Endothelial cell of umbilical vein (primary cell): Measurements from ENCODE around the gene MCCC2. TPM values are rescaled to one million over a fixed set of nuclear protein-coding genes. Genes with fewer than 3 reads are reported as not detected.

Experiments
- BruUV-seq: library from RNA; stranded (reverse); fragments of 400-500 nt; replicated peaks from 2 replicates; lab custom pipeline; 2021; lab: Mats Ljungman, UMichigan
- CTCF ChIA-PET: fragments of 300-600, 350-600 bp; sonication (Branson Sonifier 250); formaldehyde crosslinking; loops from one replicate; lab custom pipeline; 2021; ENCODE audit warnings: antibody characterized with exemption, inconsistent platforms; lab: Charles Lee
- POLR2A ChIA-PET: fragments of 300-600, 350-600 bp; sonication (Branson Sonifier 250); formaldehyde crosslinking; loops from one replicate; lab custom pipeline; 2021; ENCODE audit warnings: antibody characterized with exemption, inconsistent platforms; lab: Charles Lee
- DNase-seq: peaks from one replicate; pipeline ENCODE4 v3.0.0-alpha.2; 2011; ENCODE audit warnings: low read depth, low spot score
- FAIRE-seq: peaks from 2 replicates; lab custom pipeline; 2011; peaks lifted over from hg19 to GRCh38; lab: Jason Lieb, UNC
- H2AFZ ChIP-seq: 2 replicates; pipeline ENCODE4 v1.6.0; 2012; ENCODE audit warnings: low read depth, low read length, control low read depth, inconsistent platforms
- H3K27ac ChIP-seq: 2 replicates; pipeline ENCODE4 v1.5.1; 2011; ENCODE audit warnings: low read depth, mild to moderate bottlenecking, control low read depth, low read length, moderate library complexity; ENCODE audit not compliant: insufficient read depth
- H3K27me3 ChIP-seq, 2 experiments: 2 replicates each; pipeline versions ENCODE4 v1.6.0 to v1.6.1; 2011; ENCODE audit warnings: low read length in 2 of 2, mixed read lengths in 1 of 2; ENCODE audit not compliant: control insufficient read depth in 2 of 2, insufficient read depth in 2 of 2
- H3K36me3 ChIP-seq, 2 experiments: 2 replicates in 1 of 2; 3 replicates in 1 of 2; pipeline ENCODE4 v1.5.1; 2011; ENCODE audit warnings: low read length in 2 of 2, mild to moderate bottlenecking in 1 of 2, moderate library complexity in 1 of 2; ENCODE audit not compliant: control insufficient read depth in 2 of 2, insufficient read depth in 2 of 2; ENCODE audit errors: extremely low read depth in 1 of 2
- H3K4me1 ChIP-seq: 3 replicates; pipeline ENCODE4 v1.5.1; 2011; ENCODE audit warnings: mild to moderate bottlenecking, low read length; ENCODE audit not compliant: control insufficient read depth, insufficient read depth; ENCODE audit errors: extremely low read depth
- H3K4me2 ChIP-seq: 2 replicates; pipeline ENCODE4 v1.6.1; 2011; ENCODE audit warnings: low read length, control low read depth, mixed read lengths; ENCODE audit not compliant: insufficient read depth
- H3K4me3 ChIP-seq, 3 experiments: fragments of 200-600 bp in 1 of 3; sonication (generic), shearing (Covaris generic) in 1 of 3; replicated peaks in 1 of 3; 2 replicates each; pipeline ENCODE4 v1.5.1; 2011 to 2016; ENCODE audit warnings: control low read depth in 3 of 3, low read length in 3 of 3, mild to moderate bottlenecking in 2 of 3, inconsistent platforms in 1 of 3, low read depth in 1 of 3, moderate library complexity in 1 of 3; ENCODE audit not compliant: insufficient read depth in 1 of 3
- H3K79me2 ChIP-seq: 2 replicates; pipeline ENCODE4 v1.6.0; 2012; ENCODE audit warnings: low read length, inconsistent platforms; ENCODE audit not compliant: control insufficient read depth, insufficient read depth
- H3K9ac ChIP-seq: replicated peaks from 2 replicates; pipeline ENCODE3; 2011; ENCODE audit warnings: low read length, control low read depth; ENCODE audit not compliant: insufficient read depth; ENCODE audit errors: extremely low read depth
- H3K9me1 ChIP-seq: replicated peaks from 3 replicates; pipeline ENCODE4 v1.6.0; 2011; ENCODE audit warnings: mild to moderate bottlenecking, low read length; ENCODE audit not compliant: control insufficient read depth, insufficient read depth; ENCODE audit errors: extremely low read depth
- H3K9me3 ChIP-seq: replicated peaks from 2 replicates; pipeline ENCODE4 v1.5.1; 2012; ENCODE audit warnings: low read length, inconsistent platforms; ENCODE audit not compliant: control insufficient read depth, insufficient read depth
- H4K20me1 ChIP-seq: replicated peaks from 2 replicates; pipeline ENCODE3; 2011; ENCODE audit warnings: mild to moderate bottlenecking, low read length; ENCODE audit not compliant: control insufficient read depth, insufficient read depth; ENCODE audit errors: extremely low read depth
- CTCF ChIP-seq, 2 donors: IDR thresholded peaks; 1 replicate in 1 of 2; 2 replicates in 1 of 2; pipeline ENCODE4 v1.5.1; 2011; ENCODE audit warnings: low read length in 2 of 2, mild to moderate bottlenecking in 2 of 2, moderate library complexity in 2 of 2, control low read depth in 1 of 2, inconsistent platforms in 1 of 2, low read depth in 1 of 2; ENCODE audit not compliant: insufficient read depth in 1 of 2; ENCODE audit errors: extremely low read depth in 1 of 2
- EZH2 ChIP-seq: IDR thresholded peaks from 2 replicates; pipeline ENCODE4 v1.6.1; 2012; ENCODE audit warnings: borderline replicate concordance, low read depth, mild to moderate bottlenecking, moderate library complexity, low read length, inconsistent platforms; ENCODE audit not compliant: severe bottlenecking
- FOS ChIP-seq: IDR thresholded peaks from 2 replicates; pipeline ENCODE4 v1.6.1; 2011; ENCODE audit warnings: mild to moderate bottlenecking, low read length, moderate library complexity, borderline replicate concordance; ENCODE audit not compliant: insufficient read depth
- GATA2 ChIP-seq: IDR thresholded peaks from 2 replicates; pipeline ENCODE4 v1.7.0; 2011; ENCODE audit warnings: low read depth, mild to moderate bottlenecking, moderate library complexity, mixed read lengths, low read length; ENCODE audit not compliant: insufficient read length, insufficient read depth
- JUN ChIP-seq: IDR thresholded peaks from 2 replicates; pipeline ENCODE4 v1.6.1; 2011; ENCODE audit warnings: borderline replicate concordance, low read depth; ENCODE audit not compliant: insufficient read length, insufficient read depth
- MYC ChIP-seq: IDR thresholded peaks from one replicate; pipeline ENCODE4 v1.6.1; 2011; ENCODE audit warnings: mild to moderate bottlenecking, low read depth, low read length
- POLR2A ChIP-seq: IDR thresholded peaks from 2 replicates; pipeline ENCODE4 v1.6.1; 2012; ENCODE audit warnings: low read depth, mild to moderate bottlenecking, control low read depth, low read length
- POLR2AphosphoS5 ChIP-seq: IDR thresholded peaks from 2 replicates; pipeline ENCODE4 v1.6.1; 2012; ENCODE audit warnings: low read depth, mild to moderate bottlenecking, control low read depth, low read length, moderate library complexity; ENCODE audit not compliant: insufficient read depth
- dilution Hi-C: fragments of 300-500 bp; cut with MboI; formaldehyde crosslinking; loops from one replicate; pipeline ENCODE4 v1.15.0; 2019; ENCODE audit warnings: low sequenced_read_pairs; ENCODE audit not compliant: extremely low pct_ligation_motif_present
- intact Hi-C: fragments of 100-400 bp; cut with micrococcal nuclease; formaldehyde crosslinking; loops from one replicate; pipeline ENCODE4 v1.10.0; 2022
- polyA plus RNA-seq, 4 experiments: library from polyadenylated mRNA; depleted of rRNA in 3 of 4; stranded (reverse) in 3 of 4; unstranded in 1 of 4; fragments of >200 nt; gene quantifications; 2 replicates each; pipeline versions ENCODE4 v1.2.1 to v1.2.3, GENCODE V29; 2011 to 2012; ENCODE audit warnings: missing spikeins in 1 of 4
- total RNA-seq: library from RNA; stranded (reverse); gene quantifications from 2 replicates; pipeline ENCODE4 v1.2.3, GENCODE V29; 2021
- TF ChIP-seq, protein P1 (sequence below): IDR thresholded peaks from 2 replicates; pipeline ENCODE4 v1.6.1; 2011; ENCODE audit not compliant: insufficient read depth, insufficient read length

The MCCC2 gene
- total and polyA plus RNA-seq, 2 donors (not counting 3 experiments of a cell fraction or from before 2014, with no cell fraction given): 27.9 to 28.6 TPM

- no peak overlapping the region for H3K9ac ChIP-seq
- no peaks in the 10 kb centered on the region for H3K9me1 ChIP-seq
- H3K4me3 ChIP-seq: no peak overlapping the region
- H2AFZ ChIP-seq: no peak overlapping the region
- H3K36me3 ChIP-seq: peaks cover 0 to 3% of the 10 kb centered on the region in 2 experiments
- TF ChIP-seq, protein P1, sequence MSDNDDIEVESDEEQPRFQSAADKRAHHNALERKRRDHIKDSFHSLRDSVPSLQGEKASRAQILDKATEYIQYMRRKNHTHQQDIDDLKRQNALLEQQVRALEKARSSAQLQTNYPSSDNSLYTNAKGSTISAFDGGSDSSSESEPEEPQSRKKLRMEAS: no peak
- TF ChIP-seq POLR2AphosphoS5 (no peak), POLR2A (no peak), GATA2 (no peak), JUN (no peak), EZH2 (no peak), FOS (no peak), CTCF (IDR thresholded peaks at IDR 0.05; ENCODE audit: extremely low read depth in 1 of 2, insufficient read depth in 1 of 2, low read depth in 1 of 2, low read length in 2 of 2) (no peak), MYC (no peak)
- H3K27ac ChIP-seq: no peak overlapping the region
- no peaks in the 10 kb centered on the region for H4K20me1 ChIP-seq
- H3K4me1 ChIP-seq: no peaks in the 10 kb centered on the region
- FAIRE-seq (no peak), DNase-seq (no peak)
- no peaks in the 10 kb centered on the region for H3K27me3 ChIP-seq
- dilution Hi-C loops (no loop called here), intact Hi-C loops (no loop called here)
- H3K9me3 ChIP-seq: no peaks in the 10 kb centered on the region
- no peaks in the 10 kb centered on the region for H3K79me2 ChIP-seq
- CTCF ChIA-PET: interaction anchor here (0.9 to 1.3 kb wide), 2 partner anchors 117 to 165 kb away, joined by 3 to 5 read pairs; no protein-coding TSS in a partner anchor
- BruUV-seq: no TSS peak
- POLR2A ChIA-PET: no interaction called here
- no peak overlapping the region for H3K4me2 ChIP-seq
These were observed 53.3 kb downstream of the MCCC2 start for GRCh38 chr5:71640408-71640807.
